SK-N-SH treated with all-trans-retinoic acid at 6 μM for 48 hours (cell line): Measurements from ENCODE around the gene EMILIN2.

Experiments
- ARNTL ChIP-seq: fragments of 450-650 bp; formaldehyde crosslinking; IDR thresholded peaks from 2 replicates; pipeline ENCODE4 v1.5.0; 2020; ENCODE audit warnings: low read depth, mild to moderate bottlenecking, moderate library complexity, borderline replicate concordance
- CSDC2 ChIP-seq: fragments of 250-450 bp; sonication (Bioruptor Pico); IDR thresholded peaks from 2 replicates; pipeline ENCODE4 v1.5.0; 2020; ENCODE audit warnings: mild to moderate bottlenecking, moderate library complexity
- ISL1 ChIP-seq: fragments of 250-450 bp; sonication (Bioruptor Pico); IDR thresholded peaks from 2 replicates; pipeline ENCODE4 v2.1.2; 2022; ENCODE audit warnings: mild to moderate bottlenecking, moderate library complexity
- OSR1 ChIP-seq: fragments of 250-450 bp; sonication (Bioruptor Pico); IDR thresholded peaks from 2 replicates; pipeline ENCODE4 v1.8.0; 2022; ENCODE audit warnings: moderate library complexity, mild to moderate bottlenecking, inconsistent platforms
- PPARA ChIP-seq: fragments of 250-450 bp; sonication (Bioruptor Pico); IDR thresholded peaks from 2 replicates; pipeline ENCODE4 v1.5.0; 2020; ENCODE audit warnings: mild to moderate bottlenecking, borderline replicate concordance
- RARB ChIP-seq: fragments of 250-450 bp; sonication (Bioruptor Pico); IDR thresholded peaks from 2 replicates; pipeline ENCODE4 v1.8.0; 2021; ENCODE audit warnings: mild to moderate bottlenecking, moderate library complexity
- ZC3H10 ChIP-seq: fragments of 250-450 bp; sonication (Bioruptor Pico); IDR thresholded peaks from 2 replicates; pipeline ENCODE4 v1.5.1; 2021; ENCODE audit warnings: mild to moderate bottlenecking, moderate library complexity
- ZFP30 ChIP-seq: fragments of 450-650 bp; formaldehyde crosslinking; IDR thresholded peaks from 2 replicates; pipeline ENCODE4 v1.5.0; 2022; ENCODE audit warnings: mild to moderate bottlenecking, moderate library complexity
- ZNF70 ChIP-seq: fragments of 450-650 bp; formaldehyde crosslinking; IDR thresholded peaks from 2 replicates; pipeline ENCODE4 v1.5.0; 2020; ENCODE audit warnings: mild to moderate bottlenecking, moderate library complexity
- ZNF8 ChIP-seq: fragments of 450-650 bp; formaldehyde crosslinking; IDR thresholded peaks from 2 replicates; pipeline ENCODE4 v1.5.0; 2020; ENCODE audit warnings: mild to moderate bottlenecking, moderate library complexity

- TF ChIP-seq ZFP30 (no peak), ISL1 (CRISPR knock-in tag) (no peak), ARNTL (no peak), RARB (CRISPR knock-in tag) (no peak), ZNF8 (CRISPR knock-in tag) (no peak), ZNF70 (CRISPR knock-in tag) (no peak), CSDC2 (CRISPR knock-in tag) (no peak), ZC3H10 (CRISPR knock-in tag) (no peak), PPARA (no peak), OSR1 (CRISPR knock-in tag) (no peak)
Measured at GRCh38 chr18:2881088-2881839, 34.5 kb downstream of the EMILIN2 start.
